Peyer's patch (tissue), 4 donors: ENCODE results near the gene TTLL10.

ENCODE experiments used
- CTCF ChIP-seq, 6 experiments: fragments of 450-650 bp in 4 of 6; fragments of 200-600 bp in 2 of 6; sonication (generic) in 1 of 6; IDR thresholded peaks; one replicate each; pipeline ENCODE4 v1.5.1; 2017 to 2019; ENCODE audit warnings: antibody characterized with exemption in 6 of 6, mild to moderate bottlenecking in 3 of 6, moderate library complexity in 1 of 6
- POLR2A ChIP-seq, 2 donors: fragments of 450-650 bp; IDR thresholded peaks; one replicate each; pipeline ENCODE4 v1.5.1; 2017; ENCODE audit warnings: antibody characterized with exemption in 2 of 2, mild to moderate bottlenecking in 2 of 2, moderate library complexity in 2 of 2

DNA sequence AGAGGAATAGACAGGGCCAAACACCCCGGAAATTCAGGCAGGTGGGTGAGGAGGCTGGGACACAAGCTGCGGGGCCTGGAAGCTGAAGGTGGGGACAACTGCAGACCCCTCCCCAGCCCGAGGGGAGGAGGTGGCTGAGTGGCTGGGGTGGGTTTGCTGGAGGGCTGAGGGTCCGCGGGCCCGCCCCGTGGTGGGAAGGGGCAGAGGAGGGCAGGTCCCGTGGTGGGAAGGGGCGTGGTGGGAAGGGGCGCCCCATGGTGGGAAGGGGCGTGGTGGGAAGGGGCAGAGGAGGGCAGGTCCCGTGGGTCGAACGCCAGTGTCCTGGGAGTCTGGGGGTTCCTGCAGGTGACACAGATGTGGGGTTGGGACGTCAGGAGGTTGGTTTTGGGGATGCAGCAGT, 24.3 kb upstream of the TTLL10 start:
- no peak for TF ChIP-seq CTCF (IDR thresholded peaks at IDR 0.05)
- no peak for TF ChIP-seq POLR2A (IDR thresholded peaks at IDR 0.05)
